Parathyroid adenoma (tissue), 2 donors: ENCODE results near the gene NENF.

Source experiments
- H2AFZ ChIP-seq: fragments of 300-600 bp; sonication (generic); one replicate; pipeline ENCODE4 v1.7.0; 2017; ENCODE audit warnings: antibody characterized with exemption, mild to moderate bottlenecking
- H3K27ac ChIP-seq: fragments of 300-600 bp; sonication (generic); one replicate; pipeline ENCODE4 v1.7.0; 2017
- H3K27me3 ChIP-seq: fragments of 300-600 bp; sonication (generic); one replicate; pipeline ENCODE4 v1.7.0; 2017; ENCODE audit warnings: low read length; ENCODE audit not compliant: control insufficient read depth, insufficient read depth
- H3K36me3 ChIP-seq: fragments of 300-600 bp; sonication (generic); one replicate; pipeline ENCODE4 v1.7.0; 2017; ENCODE audit warnings: low read length; ENCODE audit not compliant: control insufficient read depth, insufficient read depth
- H3K4me1 ChIP-seq: fragments of 300-600 bp; sonication (generic); one replicate; pipeline ENCODE4 v1.7.0; 2017; ENCODE audit warnings: control low read depth
- H3K4me2 ChIP-seq: fragments of 300-600 bp; sonication (generic); one replicate; pipeline ENCODE4 v1.7.0; 2017; ENCODE audit warnings: low read length
- H3K4me3 ChIP-seq: fragments of 300-600 bp; sonication (generic); one replicate; pipeline ENCODE4 v1.7.0; 2017; ENCODE audit warnings: low read depth, low read length
- H3K79me2 ChIP-seq: fragments of 300-600 bp; sonication (generic); one replicate; pipeline ENCODE4 v1.7.0; 2017; ENCODE audit warnings: control low read depth
- H3K9ac ChIP-seq: fragments of 300-600 bp; sonication (generic); one replicate; pipeline ENCODE4 v1.7.0; 2017; ENCODE audit warnings: mild to moderate bottlenecking
- H3K9me3 ChIP-seq: fragments of 300-600 bp; sonication (generic); one replicate; pipeline ENCODE4 v1.7.0; 2017; ENCODE audit warnings: low read length; ENCODE audit not compliant: control insufficient read depth
- CTCF ChIP-seq: fragments of 300-600 bp; sonication (generic); IDR thresholded peaks from one replicate; pipeline ENCODE4 v1.7.0; 2017; ENCODE audit warnings: antibody characterized with exemption, mild to moderate bottlenecking
- donor health status: primary hyperparathyroidism.

The NENF gene

GRCh38 chr1:212485913-212486618 lies 53.3 kb downstream of the NENF start:
- Histone ChIP-seq H3K9ac (no peak overlapping the region), H3K27ac (no peak overlapping the region), H3K27me3 (no peaks in the 10 kb centered on the region), H3K4me2 (no peak overlapping the region), H3K4me3 (no peak overlapping the region), H3K4me1 (no peaks in the 10 kb centered on the region), H3K36me3 (no peaks in the 10 kb centered on the region), H2AFZ (no peak overlapping the region), H3K79me2 (no peaks in the 10 kb centered on the region), H3K9me3 (no peaks in the 10 kb centered on the region)
- no peak for TF ChIP-seq CTCF

GRCh38 chr1:212486619-212486975 lies 53.9 kb downstream of the NENF start:
- no peaks in the 10 kb centered on the region for H3K4me1 ChIP-seq
- H3K9ac ChIP-seq = no peak overlapping the region
- no peaks in the 10 kb centered on the region for H3K36me3 ChIP-seq
- no peaks in the 10 kb centered on the region for H3K9me3 ChIP-seq
- H3K79me2 ChIP-seq = no peaks in the 10 kb centered on the region
- no peak overlapping the region for H3K4me3 ChIP-seq
- no peak overlapping the region for H2AFZ ChIP-seq
- no peak overlapping the region for H3K27ac ChIP-seq
- no peak overlapping the region for H3K4me2 ChIP-seq
- H3K27me3 ChIP-seq = no peaks in the 10 kb centered on the region
- TF ChIP-seq CTCF = no peak

GRCh38 chr1:212487286-212487685 lies 54.6 kb downstream of the NENF start:
- no peak for TF ChIP-seq CTCF
- H3K9ac ChIP-seq = no peak overlapping the region
- no peaks in the 10 kb centered on the region for H3K27me3 ChIP-seq
- no peaks in the 10 kb centered on the region for H3K4me1 ChIP-seq
- H3K9me3 ChIP-seq = no peaks in the 10 kb centered on the region
- no peak overlapping the region for H3K4me2 ChIP-seq
- no peak overlapping the region for H2AFZ ChIP-seq
- no peak overlapping the region for H3K27ac ChIP-seq
- H3K79me2 ChIP-seq = no peaks in the 10 kb centered on the region
- H3K4me3 ChIP-seq = no peak overlapping the region
- H3K36me3 ChIP-seq = no peaks in the 10 kb centered on the region

- Histone ChIP-seq H3K4me1 (no peaks in the 10 kb centered on the region), H3K9me3 (no peaks in the 10 kb centered on the region), H3K4me2 (no peak overlapping the region), H2AFZ (no peak overlapping the region), H3K27me3 (no peaks in the 10 kb centered on the region), H3K9ac (no peak overlapping the region), H3K79me2 (no peaks in the 10 kb centered on the region), H3K27ac (no peak overlapping the region), H3K4me3 (no peak overlapping the region), H3K36me3 (no peaks in the 10 kb centered on the region)
- no peak for TF ChIP-seq CTCF
Measured at GRCh38 chr1:212487774-212488435, 55.2 kb downstream of the NENF start.
